Thyroid gland (tissue), 4 donors: ENCODE data around the gene SHISA9. TPM values are rescaled to one million over a fixed set of nuclear protein-coding genes. Genes with fewer than 3 reads are reported as not detected.

ENCODE experiments used
- DNase-seq, 2 donors: peaks; one replicate each; pipeline ENCODE4 v3.0.0-alpha.2; 2019
- H3K27ac ChIP-seq, 3 donors: fragments of 200-600 bp; sonication (generic); 1 replicate in 2 of 3; 2 replicates in 1 of 3; pipeline ENCODE4 v1.5.1; 2016 to 2019; ENCODE audit warnings: mild to moderate bottlenecking in 1 of 3, moderate library complexity in 1 of 3
- H3K27me3 ChIP-seq: fragments of 200-600 bp; sonication (generic); one replicate; pipeline ENCODE4 v1.5.1; 2019
- H3K36me3 ChIP-seq, 2 donors: fragments of 200-600 bp; sonication (generic); one replicate each; pipeline ENCODE4 v1.5.1; 2016 to 2019
- H3K4me1 ChIP-seq, 2 donors: fragments of 200-600 bp; sonication (generic); one replicate each; pipeline ENCODE4 v1.5.1; 2017 to 2019
- H3K4me3 ChIP-seq, 3 donors: fragments of 200-600 bp; sonication (generic); replicated peaks in 1 of 3; 1 replicate in 2 of 3; 2 replicates in 1 of 3; pipeline ENCODE4 v1.5.1; 2016; ENCODE audit warnings: mild to moderate bottlenecking in 1 of 3
- H3K9me3 ChIP-seq: fragments of 200-600 bp; sonication (generic); one replicate; pipeline ENCODE4 v1.5.1; 2017
- POLR2A ChIP-seq, 2 donors: fragments of 450-650 bp; IDR thresholded peaks; one replicate each; pipeline ENCODE4 v1.6.1; 2017; ENCODE audit warnings: antibody characterized with exemption in 2 of 2, mild to moderate bottlenecking in 2 of 2, moderate library complexity in 1 of 2
- WGBS, 2 donors: methylation state at CpG; one replicate each; pipeline ENCODE4 v1.1.5; 2017; 5-methylcytosine and 5-hydroxymethylcytosine counted together
- intact Hi-C: fragments of 100-400 bp; cut with DNase I; formaldehyde crosslinking; loops from one replicate; pipeline ENCODE4 v1.15.1; 2023
- total RNA-seq, 4 donors: library from RNA; depleted of rRNA; stranded (reverse); fragments of >200 nt; gene quantifications; one replicate each; pipeline ENCODE4 v1.2.3, GENCODE V29; 2016
- TF ChIP-seq, protein P1 (sequence below), 6 experiments: fragments of 200-600 bp in 3 of 6; fragments of 450-650 bp in 3 of 6; sonication (generic) in 3 of 6; IDR thresholded peaks; one replicate each; pipeline ENCODE4 v1.5.1; 2016 to 2019; ENCODE audit warnings: antibody characterized with exemption in 6 of 6, mild to moderate bottlenecking in 2 of 6, inconsistent platforms in 1 of 6, moderate library complexity in 1 of 6

Gene SHISA9
- total RNA-seq, 4 donors from 2014 or later = 0.11 to 0.34 (median 0.28) TPM

DNA sequence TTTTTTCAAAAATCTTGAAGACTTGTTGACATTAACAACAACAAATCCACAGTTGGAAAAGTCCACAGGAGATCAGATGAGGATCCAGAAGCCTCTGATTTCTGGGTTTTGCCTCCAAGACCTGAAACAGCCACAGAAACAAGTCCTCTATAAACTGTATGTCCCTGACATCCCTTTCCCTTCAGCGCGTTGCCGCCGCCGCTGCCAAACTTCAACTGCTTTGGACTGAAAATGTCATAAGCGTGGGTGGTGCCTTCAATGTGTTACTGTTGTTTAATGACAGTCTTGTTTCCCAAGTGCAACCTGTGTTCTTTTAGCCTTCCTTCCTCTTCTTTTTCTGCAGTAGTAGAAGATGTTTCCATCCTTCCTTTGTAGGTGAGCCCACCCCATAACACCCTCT lies 334.9 kb downstream of the SHISA9 start:
- TF ChIP-seq POLR2A (IDR thresholded peaks at IDR 0.05) = no peak
- TF ChIP-seq, protein P1, sequence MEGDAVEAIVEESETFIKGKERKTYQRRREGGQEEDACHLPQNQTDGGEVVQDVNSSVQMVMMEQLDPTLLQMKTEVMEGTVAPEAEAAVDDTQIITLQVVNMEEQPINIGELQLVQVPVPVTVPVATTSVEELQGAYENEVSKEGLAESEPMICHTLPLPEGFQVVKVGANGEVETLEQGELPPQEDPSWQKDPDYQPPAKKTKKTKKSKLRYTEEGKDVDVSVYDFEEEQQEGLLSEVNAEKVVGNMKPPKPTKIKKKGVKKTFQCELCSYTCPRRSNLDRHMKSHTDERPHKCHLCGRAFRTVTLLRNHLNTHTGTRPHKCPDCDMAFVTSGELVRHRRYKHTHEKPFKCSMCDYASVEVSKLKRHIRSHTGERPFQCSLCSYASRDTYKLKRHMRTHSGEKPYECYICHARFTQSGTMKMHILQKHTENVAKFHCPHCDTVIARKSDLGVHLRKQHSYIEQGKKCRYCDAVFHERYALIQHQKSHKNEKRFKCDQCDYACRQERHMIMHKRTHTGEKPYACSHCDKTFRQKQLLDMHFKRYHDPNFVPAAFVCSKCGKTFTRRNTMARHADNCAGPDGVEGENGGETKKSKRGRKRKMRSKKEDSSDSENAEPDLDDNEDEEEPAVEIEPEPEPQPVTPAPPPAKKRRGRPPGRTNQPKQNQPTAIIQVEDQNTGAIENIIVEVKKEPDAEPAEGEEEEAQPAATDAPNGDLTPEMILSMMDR (IDR thresholded peaks at IDR 0.05) = no peak
- H3K4me3 ChIP-seq = no peak overlapping the region
- DNase-seq = no peak
- no peaks in the 10 kb centered on the region for H3K9me3 ChIP-seq
- no peaks in the 10 kb centered on the region for H3K27me3 ChIP-seq
- no peaks in the 10 kb centered on the region for H3K36me3 ChIP-seq
- H3K27ac ChIP-seq = no peak overlapping the region
- 94 to 96% methylated on average over 6 of the region's 6 CpGs for WGBS, 2 donors
- intact Hi-C loops = no loop called here
- H3K4me1 ChIP-seq = no peaks in the 10 kb centered on the region

DNA sequence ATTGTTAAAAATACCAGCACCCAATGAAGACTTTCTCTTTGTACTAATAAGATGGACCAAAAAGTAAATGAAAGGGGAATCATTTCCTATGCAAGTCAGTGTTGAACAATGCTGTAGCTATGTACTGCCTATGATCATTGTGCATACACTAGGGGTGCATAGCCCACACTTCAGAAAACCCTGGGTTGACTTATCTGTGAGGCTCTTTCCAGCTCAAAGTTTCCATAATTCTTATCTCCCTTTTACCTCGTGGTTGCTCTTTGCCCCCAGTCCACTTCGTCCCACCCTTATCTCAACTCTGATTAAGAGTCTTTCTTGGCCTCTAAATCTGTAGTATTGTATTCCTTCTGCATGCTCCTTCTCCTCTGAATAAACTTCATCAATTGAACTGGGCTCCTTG lies 336.8 kb downstream of the SHISA9 start:
- 56 to 60% methylated on average over 2 of the region's 2 CpGs for WGBS, 2 donors
- Histone ChIP-seq H3K9me3 (no peaks in the 10 kb centered on the region), H3K4me1 (no peaks in the 10 kb centered on the region), H3K36me3 (no peaks in the 10 kb centered on the region), H3K4me3 (no peak overlapping the region), H3K27ac (no peak overlapping the region), H3K27me3 (no peaks in the 10 kb centered on the region)
- no peak for DNase-seq
- intact Hi-C loops = no loop called here
- TF ChIP-seq, protein P1 (IDR thresholded peaks at IDR 0.05) = no peak
- no peak for TF ChIP-seq POLR2A (IDR thresholded peaks at IDR 0.05)

DNA sequence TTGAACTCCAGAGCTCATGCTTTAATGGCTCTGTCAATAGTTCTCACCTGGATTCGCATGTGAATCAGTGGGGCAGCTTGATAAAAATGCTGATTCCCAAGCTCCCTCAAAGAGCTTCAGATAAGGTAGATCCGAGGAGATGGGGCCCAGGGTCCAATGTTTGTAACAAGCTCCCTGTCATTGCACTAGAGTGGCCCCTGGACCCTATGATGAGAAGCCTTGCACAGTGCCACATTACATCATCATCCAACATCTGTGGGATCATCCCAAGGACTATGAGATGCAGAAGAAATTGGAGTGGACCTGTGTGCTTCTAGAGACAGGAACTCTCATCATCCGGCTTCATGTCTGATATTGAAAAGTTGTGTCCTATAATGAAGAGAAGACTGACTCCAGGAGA lies 340.8 kb downstream of the SHISA9 start:
- no peaks in the 10 kb centered on the region for H3K9me3 ChIP-seq
- no peak overlapping the region for H3K27ac ChIP-seq
- no peak overlapping the region for H3K4me3 ChIP-seq
- H3K4me1 ChIP-seq = no peaks in the 10 kb centered on the region
- DNase-seq = no peak
- intact Hi-C loops = no loop called here
- 78 to 93% methylated on average over 3 of the region's 3 CpGs for WGBS, 2 donors
- no peaks in the 10 kb centered on the region for H3K27me3 ChIP-seq
- no peaks in the 10 kb centered on the region for H3K36me3 ChIP-seq
- TF ChIP-seq, protein P1 (IDR thresholded peaks at IDR 0.05) = no peak
- TF ChIP-seq POLR2A (IDR thresholded peaks at IDR 0.05) = no peak

DNA sequence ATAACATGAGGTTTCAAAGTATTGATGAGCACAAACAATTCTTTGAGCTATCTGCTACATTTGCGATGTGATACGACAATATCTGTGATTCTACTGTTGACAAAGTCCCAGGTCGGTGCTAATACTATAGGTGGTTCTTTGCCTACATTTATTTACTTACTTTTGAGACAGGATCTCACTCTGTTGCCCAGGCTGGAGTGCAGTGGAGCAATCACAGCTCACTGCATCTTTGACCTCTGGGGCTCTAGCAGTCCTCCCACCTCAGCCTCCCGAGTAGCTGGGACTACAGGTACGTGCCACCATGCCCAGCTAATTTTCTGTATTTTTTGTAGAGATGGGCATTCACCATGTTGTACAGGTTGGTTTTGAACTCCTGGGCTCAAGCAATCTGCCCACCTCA lies 343.4 kb downstream of the SHISA9 start:
- Histone ChIP-seq H3K27ac (no peak overlapping the region), H3K9me3 (no peaks in the 10 kb centered on the region), H3K4me1 (no peaks in the 10 kb centered on the region), H3K27me3 (no peaks in the 10 kb centered on the region), H3K36me3 (no peaks in the 10 kb centered on the region), H3K4me3 (no peak overlapping the region)
- 84 to 92% methylated on average over 5 of the region's 5 CpGs for WGBS, 2 donors
- TF ChIP-seq, protein P1 (IDR thresholded peaks at IDR 0.05) = no peak
- TF ChIP-seq POLR2A (IDR thresholded peaks at IDR 0.05) = no peak
- no peak for DNase-seq
- intact Hi-C loops = no loop called here

DNA sequence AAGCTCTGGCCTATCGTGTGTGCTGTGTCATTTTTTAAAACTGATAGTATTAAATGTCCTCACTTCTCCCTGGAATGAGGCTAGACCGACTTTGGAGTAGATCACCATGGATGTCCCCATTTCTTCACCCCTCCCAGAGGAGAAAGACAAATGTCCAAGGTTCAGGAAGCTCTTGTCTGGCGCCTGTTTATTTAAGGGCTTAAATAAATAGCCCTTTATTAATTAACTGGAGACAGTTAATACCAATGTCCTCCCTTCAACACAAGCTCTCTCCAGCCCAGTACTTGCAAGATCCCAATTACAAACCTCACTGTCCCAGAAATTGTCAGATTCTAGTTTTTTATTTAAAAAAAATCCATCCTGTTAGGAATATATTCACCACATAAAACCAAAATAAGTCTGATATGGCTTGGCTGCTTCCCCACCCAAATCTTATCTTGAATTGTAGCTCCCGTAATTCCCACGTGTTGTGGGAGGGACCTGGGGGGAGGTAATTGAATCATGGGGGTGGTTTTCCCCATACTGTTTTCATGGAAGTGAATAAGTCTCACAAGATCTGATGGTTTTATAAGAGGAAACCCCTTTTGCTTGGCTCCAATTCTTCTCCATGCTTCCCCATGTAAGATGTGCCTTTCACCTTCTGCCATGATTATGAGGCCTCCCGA lies 344.4 kb downstream of the SHISA9 start:
- 79 to 81% methylated on average over 6 of the region's 6 CpGs for WGBS, 2 donors
- TF ChIP-seq, protein P1 (IDR thresholded peaks at IDR 0.05) = no peak
- no peak for TF ChIP-seq POLR2A (IDR thresholded peaks at IDR 0.05)
- intact Hi-C loops = no loop called here

More for the DNA sequence above, 344.4 kb downstream of the SHISA9 start:
- Histone ChIP-seq H3K36me3 (no peaks in the 10 kb centered on the region), H3K9me3 (no peaks in the 10 kb centered on the region), H3K4me3 (no peak overlapping the region), H3K4me1 (no peaks in the 10 kb centered on the region), H3K27ac (no peak overlapping the region), H3K27me3 (no peaks in the 10 kb centered on the region)
- DNase-seq = no peak
